C1 segment of cervical spinal cord (tissue), 14 donors: Measurements from ENCODE around the gene HIGD1C.
A peak's percentile ranks its signal among the peaks of the same experiment; 100 is the strongest.
"Not testable (repeated sequence)": the region's sequence is repeated elsewhere in the genome, so short reads cannot be mapped to it uniquely, and the experiment has no call there.

Experiments used
- DNase-seq, 14 donors: peaks; one replicate each; lab custom pipeline; 2025; lab: John Stamatoyannopoulos, UW

HIGD1C gene

GRCh38 chr12:50952510-50952909 lies at the start of gene HIGD1C:
TSS of gene HIGD1C (plus strand) at chr12:50952544. CDS start at chr12:50953999, 1,455 bp downstream.
- DNase-seq: no peak

DNA sequence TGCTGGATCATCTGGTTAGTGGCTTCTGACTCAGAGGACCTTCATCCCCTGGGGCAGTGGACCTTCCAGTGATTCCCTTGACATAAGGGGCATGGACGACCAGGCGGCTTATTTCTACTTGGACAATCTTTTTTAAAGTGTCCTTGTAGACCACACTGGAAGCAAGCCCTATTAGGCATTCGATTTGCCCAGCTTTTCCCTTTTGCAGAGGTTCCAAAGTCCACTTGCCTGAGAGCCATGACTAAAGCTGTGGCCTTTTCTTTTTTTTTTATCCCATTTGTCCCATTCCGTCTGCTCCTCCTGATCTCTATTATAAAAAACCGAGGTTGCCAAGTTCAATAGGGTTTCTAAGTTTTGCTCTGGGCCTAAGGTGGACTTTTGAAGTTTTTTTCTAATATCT lies 43.9 kb upstream of the HIGD1C start:
- not testable (repeated sequence) for DNase-seq

- not testable (repeated sequence) for DNase-seq
Measured at GRCh38 chr12:50912361-50912760, 40.0 kb upstream of the HIGD1C start.

DNA sequence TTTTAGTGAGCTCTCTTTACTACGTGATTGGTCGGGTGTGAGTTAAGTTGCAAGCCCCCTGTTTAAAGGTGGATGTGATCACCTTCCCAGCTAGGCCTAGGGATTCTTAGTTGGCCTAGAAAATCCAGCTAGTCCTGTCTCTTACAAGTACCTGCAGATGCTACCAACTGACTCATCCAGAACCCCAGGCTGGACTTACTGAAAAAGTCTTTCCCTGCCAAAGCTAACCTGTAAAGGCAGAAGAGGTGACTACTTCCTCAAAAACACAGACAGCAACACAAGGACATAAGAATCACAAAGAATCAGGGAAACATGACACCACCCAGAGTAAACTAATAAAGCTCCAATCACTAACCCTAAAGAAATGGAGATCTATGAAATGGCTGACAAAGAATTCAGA lies 39.1 kb upstream of the HIGD1C start:
- DNase-seq: no peak

- DNase-seq: no peak
Measured at GRCh38 chr12:50914872-50915484, 37.4 kb upstream of the HIGD1C start.

- DNase-seq: no peak
Measured at GRCh38 chr12:50916292-50916691, 36.1 kb upstream of the HIGD1C start.

DNA sequence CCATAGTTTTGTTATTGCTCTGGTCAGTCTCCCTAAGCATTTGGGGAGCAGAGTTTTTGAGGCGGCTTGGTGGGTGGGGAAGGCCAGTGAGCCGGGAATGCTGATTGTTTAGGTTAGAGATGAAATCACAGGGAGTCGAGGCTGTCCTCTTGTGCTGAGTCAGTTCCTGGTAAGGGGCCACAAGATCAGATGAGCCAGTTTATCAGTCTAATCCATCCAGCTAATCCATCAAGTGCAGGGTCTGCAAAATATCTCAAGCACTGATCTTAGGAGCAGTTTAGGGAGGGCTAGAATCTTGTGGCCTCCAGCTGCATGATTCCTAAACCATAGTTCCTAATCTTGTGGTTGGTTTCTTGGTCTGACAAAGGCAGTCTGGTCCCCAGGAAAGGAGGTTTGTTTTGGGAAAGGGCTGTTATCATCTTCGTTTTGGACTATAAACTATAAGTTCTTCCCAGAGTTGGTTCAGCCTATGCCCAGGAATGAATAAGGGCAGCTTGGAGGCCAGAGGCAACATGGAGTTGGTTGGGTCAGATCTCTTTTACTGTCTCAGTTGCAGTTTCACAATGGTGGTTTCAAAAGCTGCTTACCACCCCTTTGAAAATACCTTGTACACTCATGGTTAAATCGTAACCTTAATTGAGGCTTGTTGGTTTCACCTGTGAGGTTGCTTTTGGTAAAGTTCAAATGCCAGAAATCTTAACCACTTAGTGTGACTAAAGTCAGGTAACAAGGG lies 33.6 kb upstream of the HIGD1C start:
- DNase-seq: no peak

DNA sequence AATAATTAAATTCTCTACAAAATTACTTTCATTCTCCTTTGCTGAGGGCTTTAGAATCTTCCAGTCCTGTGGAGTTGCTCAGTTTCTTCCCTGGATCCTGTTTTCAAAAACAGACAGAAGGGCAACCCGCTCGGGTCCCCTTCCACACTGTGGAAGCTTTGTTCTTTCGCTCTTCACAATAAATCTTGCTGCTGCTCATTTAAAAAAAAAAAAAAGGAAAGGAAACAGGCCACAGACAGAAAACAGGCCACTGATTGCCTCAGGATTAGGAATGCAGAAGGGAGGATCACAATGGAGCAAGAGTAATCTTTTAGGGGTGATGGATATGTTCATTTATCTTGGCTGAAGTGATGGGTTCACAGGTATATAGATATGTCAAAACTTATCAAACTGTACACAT lies 29.5 kb upstream of the HIGD1C start:
- peak in 3 of 14 donors; percentile 5 to 46 (median 31) for DNase-seq

GRCh38 chr12:50923361-50924130 lies 28.8 kb upstream of the HIGD1C start:
- peak in 5 of 14 donors; percentile 9 to 69 (median 49) for DNase-seq

DNA sequence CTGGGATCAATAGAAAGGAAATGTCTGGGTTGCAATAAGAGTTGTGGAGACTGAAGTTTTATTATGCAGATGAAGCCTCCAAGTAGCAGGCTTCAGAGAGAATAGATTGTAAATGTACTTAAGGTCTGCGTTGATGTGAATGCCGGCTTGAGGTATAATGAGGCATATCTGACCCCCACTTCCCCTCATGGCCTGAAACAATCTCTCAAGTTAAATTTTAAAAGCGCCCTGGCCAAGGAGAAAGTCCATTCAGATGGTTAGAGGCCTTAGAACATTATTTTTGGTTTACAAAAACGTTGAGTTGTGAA lies 28.3 kb upstream of the HIGD1C start:
- peak in 3 of 14 donors; percentile 54 to 82 (median 58) for DNase-seq

DNA sequence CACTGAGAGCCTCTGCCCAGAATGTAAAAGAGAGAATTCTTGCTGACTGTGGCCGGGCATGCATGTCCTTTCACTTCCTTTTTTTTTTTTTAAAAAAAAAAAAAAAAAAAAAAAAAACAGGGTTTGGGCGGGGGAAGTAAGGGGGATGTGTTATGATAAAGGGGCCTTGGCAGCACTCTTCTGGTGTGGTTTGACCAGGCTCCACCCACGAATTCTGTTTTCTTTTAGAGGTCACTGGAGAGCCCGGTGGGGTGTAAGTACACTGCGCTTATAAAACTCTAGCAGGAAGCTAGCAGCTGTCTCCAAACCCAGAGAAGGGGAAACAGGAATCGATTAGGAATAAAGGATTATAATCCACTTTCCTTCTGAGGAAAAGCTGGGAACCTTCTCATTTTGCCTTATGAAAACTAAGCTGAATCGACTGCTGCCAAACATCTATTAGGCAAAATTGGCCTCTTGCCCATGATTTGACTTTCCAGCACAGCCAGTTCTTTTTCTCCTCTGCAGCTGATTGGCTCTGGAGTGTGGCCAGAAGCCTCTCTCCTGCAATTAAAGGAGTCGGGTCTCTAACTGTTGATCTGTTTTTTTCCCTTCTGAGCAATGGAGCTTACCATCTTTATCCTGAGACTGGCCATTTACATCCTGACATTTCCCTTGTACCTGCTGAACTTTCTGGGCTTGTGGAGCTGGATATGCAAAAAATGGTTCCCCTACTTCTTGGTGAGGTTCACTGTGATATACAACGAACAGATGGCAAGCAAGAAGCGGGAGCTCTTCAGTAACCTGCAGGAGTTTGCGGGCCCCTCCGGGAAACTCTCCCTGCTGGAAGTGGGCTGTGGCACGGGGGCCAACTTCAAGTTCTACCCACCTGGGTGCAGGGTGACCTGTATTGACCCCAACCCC lies 27.7 kb upstream of the HIGD1C start:
- peak in 13 of 14 donors; percentile 38 to 98 (median 84) for DNase-seq

- DNase-seq: peak in 2 of 14 donors; percentile 59 to 73
Measured at GRCh38 chr12:50925342-50925651, 27.0 kb upstream of the HIGD1C start.

- DNase-seq: no peak
Measured at GRCh38 chr12:50925920-50926319, 26.4 kb upstream of the HIGD1C start.

- peak in 1 of 14 donors; percentile 11 for DNase-seq
Measured at GRCh38 chr12:50926415-50926814, 25.9 kb upstream of the HIGD1C start.

DNA sequence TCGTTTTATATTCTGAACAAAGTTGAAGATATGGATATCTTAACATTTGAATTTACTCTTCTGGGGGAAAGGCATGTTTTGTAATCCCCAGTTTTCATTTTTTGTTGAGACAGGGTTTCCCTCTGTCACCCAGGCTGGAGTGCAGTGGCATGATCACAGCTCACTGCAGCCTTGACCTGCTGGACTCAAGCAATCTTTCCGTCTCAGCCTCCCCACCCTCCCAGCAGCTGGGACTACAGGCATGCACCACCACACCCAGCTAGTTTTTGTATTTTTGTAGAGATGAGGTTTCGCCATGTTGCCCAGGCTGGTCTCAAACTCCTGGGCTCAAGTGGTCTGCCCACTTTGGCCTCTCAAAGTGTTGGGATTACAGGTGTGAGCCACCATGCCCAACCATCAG lies 25.4 kb upstream of the HIGD1C start:
- peak in 3 of 14 donors; percentile 8 to 14 (median 9) for DNase-seq

GRCh38 chr12:50927356-50927755 lies 25.0 kb upstream of the HIGD1C start:
- DNase-seq: peak in 1 of 14 donors; percentile 21

DNA sequence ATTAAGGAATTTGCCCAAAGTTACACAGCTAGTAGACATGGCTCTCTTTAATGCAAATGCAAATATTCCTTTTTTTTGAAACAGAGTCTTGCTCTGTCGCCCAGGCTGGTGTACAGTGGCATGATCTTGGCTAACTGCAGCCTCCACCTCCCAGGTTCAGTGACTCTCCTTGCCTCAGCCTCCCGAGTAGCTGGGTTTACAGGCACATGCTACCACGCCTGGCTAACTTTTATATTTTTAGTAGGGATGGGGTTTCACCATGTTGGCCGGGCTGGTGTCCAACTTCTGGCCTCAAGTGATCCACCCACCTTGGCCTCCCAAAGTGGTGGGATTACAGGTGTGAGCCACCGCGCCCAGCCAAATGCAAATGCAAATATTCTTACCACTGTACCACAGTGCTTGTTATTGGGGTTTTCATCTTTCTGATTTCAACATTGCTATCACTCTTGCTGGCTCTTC lies 24.5 kb upstream of the HIGD1C start:
- DNase-seq: no peak

- peak in 2 of 14 donors; percentile 21 to 23 for DNase-seq
Measured at GRCh38 chr12:50928392-50928791, 24.0 kb upstream of the HIGD1C start.

GRCh38 chr12:50929831-50930230 lies 22.5 kb upstream of the HIGD1C start:
- peak in 1 of 14 donors; percentile 13 for DNase-seq

GRCh38 chr12:50930477-50930876 lies 21.9 kb upstream of the HIGD1C start:
- not testable (repeated sequence) for DNase-seq

DNA sequence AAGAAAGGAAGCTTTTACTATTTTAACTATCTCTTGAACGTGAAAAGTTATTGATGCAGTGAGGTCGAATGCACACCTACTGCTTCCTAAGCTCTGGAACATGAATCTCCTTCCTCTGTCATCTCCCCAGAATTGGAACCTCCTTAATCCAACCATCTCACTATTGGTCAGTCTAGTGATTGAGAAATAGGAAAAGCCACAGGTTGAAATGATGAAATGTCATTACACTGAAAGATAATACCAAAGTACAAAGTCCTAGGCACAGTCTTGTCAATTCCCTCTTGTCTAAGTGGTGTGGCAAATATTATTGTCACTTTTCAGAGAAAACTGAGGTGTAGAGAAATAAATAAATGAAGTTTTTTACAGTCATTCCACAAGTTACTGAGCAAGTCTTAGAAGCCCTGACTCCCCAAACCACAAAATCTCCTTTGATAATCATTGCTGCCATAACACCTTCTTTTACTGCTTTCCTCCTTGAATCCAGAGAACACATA lies 19.5 kb upstream of the HIGD1C start:
- DNase-seq: no peak
